ENCODE measurements around the gene ENPP1. TPM values are rescaled to one million over a fixed set of nuclear protein-coding genes. Genes with fewer than 3 reads are reported as not detected.

The ENPP1 gene
- total RNA-seq, 1 donor from 2014 or later: 4.5 TPM

DNA sequence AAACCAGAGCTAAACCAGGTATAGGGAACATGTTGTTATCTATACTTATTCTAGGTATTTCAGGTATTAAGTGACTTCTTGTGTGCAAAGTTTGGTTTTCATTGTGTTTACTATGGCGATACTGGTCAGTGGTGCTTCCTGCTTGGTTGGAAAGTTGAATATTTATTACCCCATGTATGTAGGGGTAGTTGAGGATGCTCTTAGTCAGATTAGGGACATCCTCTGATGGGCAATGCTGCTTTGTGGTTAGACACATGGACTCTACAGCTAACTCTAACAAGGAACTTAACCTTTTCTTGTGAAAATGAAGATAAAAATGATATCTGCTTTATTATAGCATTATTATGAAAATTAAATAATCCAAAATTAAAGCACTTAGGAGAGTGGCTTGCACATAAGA, 44.1 kb upstream of the ENPP1 start:
- no peak overlapping the region for H3K4me3 ChIP-seq
- peak overlapping the region in 1 of 2 donors; percentile 35 for H3K27ac ChIP-seq
- intact Hi-C loops (cut with DNase I): loop anchor here (5.0 kb wide), 3 partner anchors 44 to 189 kb away; partner anchors contain the start of genes CCN2 and ENPP1
- peaks cover 6 to 38% of the 10 kb centered on the region in 2 donors for H3K4me1 ChIP-seq
- TF ChIP-seq, protein P1, sequence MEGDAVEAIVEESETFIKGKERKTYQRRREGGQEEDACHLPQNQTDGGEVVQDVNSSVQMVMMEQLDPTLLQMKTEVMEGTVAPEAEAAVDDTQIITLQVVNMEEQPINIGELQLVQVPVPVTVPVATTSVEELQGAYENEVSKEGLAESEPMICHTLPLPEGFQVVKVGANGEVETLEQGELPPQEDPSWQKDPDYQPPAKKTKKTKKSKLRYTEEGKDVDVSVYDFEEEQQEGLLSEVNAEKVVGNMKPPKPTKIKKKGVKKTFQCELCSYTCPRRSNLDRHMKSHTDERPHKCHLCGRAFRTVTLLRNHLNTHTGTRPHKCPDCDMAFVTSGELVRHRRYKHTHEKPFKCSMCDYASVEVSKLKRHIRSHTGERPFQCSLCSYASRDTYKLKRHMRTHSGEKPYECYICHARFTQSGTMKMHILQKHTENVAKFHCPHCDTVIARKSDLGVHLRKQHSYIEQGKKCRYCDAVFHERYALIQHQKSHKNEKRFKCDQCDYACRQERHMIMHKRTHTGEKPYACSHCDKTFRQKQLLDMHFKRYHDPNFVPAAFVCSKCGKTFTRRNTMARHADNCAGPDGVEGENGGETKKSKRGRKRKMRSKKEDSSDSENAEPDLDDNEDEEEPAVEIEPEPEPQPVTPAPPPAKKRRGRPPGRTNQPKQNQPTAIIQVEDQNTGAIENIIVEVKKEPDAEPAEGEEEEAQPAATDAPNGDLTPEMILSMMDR (IDR thresholded peaks at IDR 0.05): no peak
- DNase-seq (ENCODE audit: low spot score in 2 of 2): no peak
- H3K27me3 ChIP-seq: no peaks in the 10 kb centered on the region
- no peaks in the 10 kb centered on the region for H3K9me3 ChIP-seq
- no peaks in the 10 kb centered on the region for H3K36me3 ChIP-seq

DNA sequence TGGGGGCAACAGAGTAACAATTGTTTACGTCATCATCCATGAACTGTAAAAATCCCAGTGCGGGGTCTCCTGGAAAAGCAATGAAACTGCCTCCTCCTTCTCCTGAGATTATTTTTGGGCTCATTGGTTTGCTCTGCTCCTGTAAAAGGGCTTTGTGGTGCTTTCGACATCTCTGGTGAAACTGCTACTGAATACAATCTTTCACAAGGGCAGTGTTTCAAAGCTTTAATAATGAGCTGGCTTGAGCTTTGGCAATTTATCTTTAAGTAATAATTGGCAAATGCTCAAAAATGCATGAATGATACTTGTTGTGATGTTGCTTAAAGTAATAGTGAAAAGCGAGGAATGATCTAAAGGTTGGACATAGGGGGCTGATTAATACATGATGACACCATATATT, 43.5 kb upstream of the ENPP1 start:
- Histone ChIP-seq H3K27ac (no peak overlapping the region), H3K36me3 (no peaks in the 10 kb centered on the region), H3K9me3 (no peaks in the 10 kb centered on the region), H3K4me1 (peaks cover 4 to 37% of the 10 kb centered on the region in 2 donors), H3K27me3 (no peaks in the 10 kb centered on the region), H3K4me3 (no peak overlapping the region)
- TF ChIP-seq, protein P1 (IDR thresholded peaks at IDR 0.05): no peak
- intact Hi-C loops (cut with DNase I): loop anchor here (5.0 kb wide), 3 partner anchors 43 to 188 kb away; partner anchors contain the start of genes CCN2 and ENPP1
- DNase-seq (ENCODE audit: low spot score in 2 of 2): no peak

DNA sequence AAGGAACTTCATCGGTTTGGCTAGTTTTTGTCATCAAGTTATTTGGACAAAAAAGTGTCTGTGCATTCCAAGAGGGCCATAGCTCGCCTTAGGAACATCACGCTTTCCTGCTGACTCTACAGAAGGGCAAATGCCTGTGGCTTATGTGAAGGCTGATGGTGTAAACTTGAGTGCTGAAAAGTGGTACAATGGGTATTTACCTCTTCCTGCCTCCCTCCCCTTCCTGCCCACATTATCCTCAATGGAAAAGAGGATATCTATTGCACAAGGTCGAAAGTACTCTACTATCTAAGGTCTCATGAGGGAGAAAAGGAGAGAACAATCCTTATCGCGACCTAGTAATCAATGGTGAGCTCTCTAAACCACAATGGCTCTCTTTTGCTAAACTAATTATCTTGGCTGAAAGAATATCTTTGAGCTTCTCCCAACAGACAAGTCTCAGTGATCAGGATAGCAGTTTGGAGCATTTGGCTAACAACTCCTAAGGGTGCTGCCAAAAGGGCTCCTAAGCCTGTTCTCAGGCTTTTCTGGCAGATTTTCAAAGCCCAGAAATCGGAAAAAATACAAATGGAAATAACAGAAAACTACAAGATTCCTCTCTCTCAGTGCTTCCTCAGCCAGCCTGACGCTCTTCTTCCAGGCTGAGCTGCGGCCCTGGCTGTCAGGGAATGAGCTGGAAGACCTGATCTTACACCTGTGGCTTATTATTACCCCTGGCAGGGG, 42.6 kb upstream of the ENPP1 start:
- peak overlapping the region; percentile 82 to 84 for H3K27ac ChIP-seq
- intact Hi-C loops (cut with DNase I): no loop called here

DNA sequence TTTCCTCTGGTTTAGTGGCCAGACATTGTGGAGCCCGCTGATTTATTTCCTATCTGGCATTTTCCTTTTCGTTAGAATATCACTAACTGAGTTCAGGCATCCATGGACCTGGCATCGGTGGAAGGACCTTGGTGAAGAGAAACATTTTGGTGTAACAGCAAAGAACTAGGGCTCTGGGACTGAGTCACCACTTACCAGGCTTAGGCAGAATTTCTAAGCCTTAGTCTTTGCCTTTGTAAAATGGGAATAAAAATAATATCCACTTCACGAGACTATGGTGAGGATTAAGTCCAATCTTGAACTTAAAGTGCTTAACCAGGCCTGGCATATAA, 42.0 kb upstream of the ENPP1 start:
- Histone ChIP-seq H3K9me3 (no peaks in the 10 kb centered on the region), H3K27me3 (no peaks in the 10 kb centered on the region), H3K4me1 (peaks cover 3 to 31% of the 10 kb centered on the region in 2 donors), H3K27ac (peak overlapping the region; percentile 82 to 84), H3K4me3 (no peak overlapping the region), H3K36me3 (no peaks in the 10 kb centered on the region)
- TF ChIP-seq, protein P1 (IDR thresholded peaks at IDR 0.05): no peak
- intact Hi-C loops (cut with DNase I): no loop called here
- no peak for DNase-seq (ENCODE audit: low spot score in 2 of 2)

More for the DNA sequence above, 42.6 kb upstream of the ENPP1 start:
- no peak for DNase-seq (ENCODE audit: low spot score in 2 of 2)
- Histone ChIP-seq H3K9me3 (no peaks in the 10 kb centered on the region), H3K4me1 (peaks cover 3 to 34% of the 10 kb centered on the region in 2 donors), H3K4me3 (no peak overlapping the region), H3K27me3 (no peaks in the 10 kb centered on the region), H3K36me3 (no peaks in the 10 kb centered on the region)
- TF ChIP-seq, protein P1 (IDR thresholded peaks at IDR 0.05): no peak

DNA sequence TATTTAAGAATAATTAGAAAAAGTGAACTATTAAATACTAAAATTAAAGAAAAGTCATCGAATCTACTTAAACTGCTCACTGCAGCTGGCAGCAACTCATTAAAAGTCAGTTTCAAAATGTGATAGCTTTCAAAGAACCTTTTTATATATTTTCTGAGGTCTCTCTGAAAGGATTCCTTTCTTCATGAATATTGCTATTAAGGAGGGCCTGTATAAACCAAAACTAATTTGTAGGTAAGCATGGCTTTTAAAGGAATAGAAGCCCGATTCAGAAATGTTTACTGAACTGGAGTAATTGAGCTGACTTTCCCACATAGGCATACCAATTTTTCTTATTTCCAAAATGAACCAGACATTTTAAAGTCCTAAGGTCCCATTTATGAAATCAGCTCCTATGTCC, 41.2 kb upstream of the ENPP1 start:
- intact Hi-C loops (cut with DNase I): no loop called here
- TF ChIP-seq, protein P1 (IDR thresholded peaks at IDR 0.05): no peak
- H3K27ac ChIP-seq: peak overlapping the region; percentile 82 to 84

More for the DNA sequence above, 41.2 kb upstream of the ENPP1 start:
- Histone ChIP-seq H3K27me3 (no peaks in the 10 kb centered on the region), H3K9me3 (no peaks in the 10 kb centered on the region), H3K4me3 (no peak overlapping the region), H3K4me1 (peaks cover 3 to 26% of the 10 kb centered on the region in 2 donors), H3K36me3 (no peaks in the 10 kb centered on the region)
- no peak for DNase-seq (ENCODE audit: low spot score in 2 of 2)

All from ascending aorta (tissue), 2 donors.